GM19463 (cell line): Measurements from ENCODE around the gene CTNNBIP1.
"Not testable (repeated sequence)": the region's sequence is repeated elsewhere in the genome, so short reads cannot be mapped to it uniquely, and the experiment has no call there.

Source experiments
- ATAC-seq: cut with Tn5 transposase; IDR thresholded peaks from one replicate; pipeline ENCODE4 v1.9.1; 2021; ENCODE audit warnings: mild to moderate bottlenecking, moderate library complexity; ENCODE audit not compliant: unreplicated experiment

The CTNNBIP1 gene

GRCh38 chr1:9910076-9910422, at the start of gene CTNNBIP1:
Gene CTNNBIP1, minus strand, starts transcription at chr1:9910269. Its CDS starts 38,205 bp downstream, at chr1:9872064.
- peak; percentile 72 for ATAC-seq

DNA sequence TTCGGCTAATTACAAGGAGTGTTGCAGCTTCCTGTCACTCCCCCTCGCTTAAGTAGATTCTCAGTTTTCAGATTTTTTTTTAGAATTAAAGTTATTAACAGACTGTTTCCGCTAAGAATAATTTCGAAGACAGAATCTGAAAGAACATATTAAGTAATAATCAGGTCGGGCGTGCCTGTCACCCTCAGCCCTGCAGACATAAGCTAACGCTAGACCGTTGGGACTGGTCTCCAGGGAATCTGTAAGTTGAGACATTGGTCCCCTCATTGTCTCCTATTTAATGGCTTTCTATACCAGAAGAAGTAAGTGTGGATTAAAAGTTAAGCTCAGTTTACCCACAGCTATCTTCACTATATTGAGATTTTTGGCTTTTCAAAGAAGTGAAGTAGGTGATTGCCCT, 47.7 kb upstream of the CTNNBIP1 start:
- no peak for ATAC-seq

DNA sequence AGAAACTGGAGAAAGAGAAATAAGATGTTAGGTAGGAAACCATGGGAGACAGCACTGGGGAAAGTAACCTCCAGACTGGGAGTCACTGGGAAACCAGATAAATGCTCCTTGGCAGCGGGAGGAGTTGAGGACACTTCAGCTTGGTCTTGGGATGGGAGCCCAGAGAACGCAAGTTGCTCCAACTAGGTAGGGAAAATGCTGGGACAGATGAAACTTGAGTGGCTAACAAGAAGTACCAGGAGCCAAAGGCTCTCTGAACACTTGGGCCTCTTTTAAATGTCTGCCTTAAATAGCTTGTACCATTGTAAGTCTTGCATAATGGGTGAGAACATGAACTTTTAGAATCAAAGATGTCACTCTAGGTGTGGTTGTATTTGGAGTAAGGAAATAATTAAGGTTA, 36.2 kb upstream of the CTNNBIP1 start:
- ATAC-seq, result no peak

- peak; percentile 95 for ATAC-seq
Observed at GRCh38 chr1:9942939-9943788, 33.1 kb upstream of the CTNNBIP1 start, which contains the start of the genes LZIC and NMNAT1. Gene LZIC, minus strand, starts transcription at chr1:9943391. Its CDS starts 6,772 bp downstream, at chr1:9936619. Gene NMNAT1, plus strand, starts transcription at chr1:9943475. Its CDS starts 28,599 bp downstream, at chr1:9972074.

DNA sequence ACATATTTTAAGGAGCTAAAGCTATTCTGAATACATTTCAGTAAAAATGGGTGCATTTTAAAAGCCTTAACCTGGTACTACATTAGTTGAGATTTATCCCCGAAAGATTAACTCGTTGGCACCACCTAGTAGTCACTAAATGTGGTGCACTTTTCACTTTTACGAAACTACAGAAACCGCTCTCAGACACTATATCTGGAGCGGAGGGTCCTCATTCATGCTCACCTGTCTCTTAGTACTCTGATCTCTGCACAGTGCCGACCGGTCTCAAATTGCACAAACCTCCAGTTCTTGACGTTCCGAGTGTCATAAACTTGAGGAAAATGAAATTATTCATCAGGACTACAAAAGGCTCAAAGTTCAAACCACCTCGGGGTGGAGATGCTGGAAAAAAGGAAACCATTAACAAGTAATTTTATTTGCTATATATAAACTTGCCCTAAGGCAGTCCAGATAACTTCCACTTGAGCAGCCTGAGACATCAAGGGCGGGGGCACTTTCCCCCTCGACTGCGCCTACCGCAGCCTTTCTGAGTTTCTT, 32.4 kb upstream of the CTNNBIP1 start:
- peak; percentile 8 for ATAC-seq

DNA sequence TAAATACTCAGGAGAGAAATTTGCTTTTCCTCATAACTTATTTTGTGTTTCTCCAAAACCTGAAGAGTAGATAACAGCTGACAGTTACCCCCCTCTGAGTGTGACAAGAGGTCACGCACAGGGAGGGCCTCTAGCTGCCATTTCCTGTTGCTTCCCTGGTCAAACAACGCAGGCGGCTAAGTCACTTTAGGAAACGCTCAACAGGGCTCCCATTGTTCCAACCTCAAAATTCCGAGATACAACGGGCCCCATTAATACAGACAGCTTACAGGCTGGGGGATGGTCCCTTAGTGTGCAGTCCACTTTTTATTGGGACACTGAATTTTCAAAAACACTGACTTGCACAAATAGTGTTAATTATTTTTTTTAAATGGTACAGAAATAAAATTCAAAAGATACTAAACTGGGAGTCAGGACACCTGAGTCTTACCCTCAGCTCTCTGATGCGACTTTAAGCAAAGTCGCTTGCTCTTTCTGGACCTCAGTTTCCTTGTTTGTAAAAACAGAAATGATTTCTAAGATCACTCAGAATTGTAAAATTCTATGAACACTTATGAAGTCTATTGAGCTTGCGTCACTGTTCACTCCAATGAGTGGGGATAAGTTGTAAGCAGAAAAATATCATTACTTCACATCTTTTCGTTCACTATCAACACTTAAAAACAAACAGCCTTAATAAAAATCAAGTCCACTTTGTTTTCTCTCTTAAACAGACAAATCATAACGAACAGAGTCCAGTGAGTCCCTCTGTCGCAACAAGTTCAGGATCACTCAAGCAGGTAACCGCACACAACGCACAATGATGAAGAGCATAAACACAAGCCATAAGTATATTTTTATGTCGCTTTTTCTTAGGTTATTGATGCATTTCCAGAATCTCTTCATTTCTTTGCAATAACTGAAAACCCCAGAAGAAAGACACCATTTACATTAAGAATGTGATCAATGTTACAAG, 19.6 kb upstream of the CTNNBIP1 start:
- ATAC-seq, result no peak

DNA sequence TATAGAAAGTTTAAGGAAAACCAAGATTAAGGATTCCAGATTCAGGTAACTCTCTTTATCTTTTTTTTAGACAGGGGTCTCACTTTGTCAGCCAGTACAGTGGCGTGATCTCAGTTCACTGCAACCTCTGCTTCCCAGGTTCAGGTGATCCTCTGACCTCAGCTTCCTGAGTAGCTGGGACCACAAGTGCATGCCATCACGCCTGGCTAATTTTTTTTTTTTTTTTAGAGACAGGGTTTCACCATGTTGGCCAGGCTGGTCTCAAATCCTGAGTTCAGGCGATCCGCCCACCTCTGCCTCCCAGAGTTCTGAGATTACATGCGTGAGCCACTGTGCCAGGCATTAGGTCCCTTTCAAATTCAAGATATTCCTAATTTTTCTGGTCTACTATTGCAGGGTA, 17.2 kb upstream of the CTNNBIP1 start:
- no peak for ATAC-seq

DNA sequence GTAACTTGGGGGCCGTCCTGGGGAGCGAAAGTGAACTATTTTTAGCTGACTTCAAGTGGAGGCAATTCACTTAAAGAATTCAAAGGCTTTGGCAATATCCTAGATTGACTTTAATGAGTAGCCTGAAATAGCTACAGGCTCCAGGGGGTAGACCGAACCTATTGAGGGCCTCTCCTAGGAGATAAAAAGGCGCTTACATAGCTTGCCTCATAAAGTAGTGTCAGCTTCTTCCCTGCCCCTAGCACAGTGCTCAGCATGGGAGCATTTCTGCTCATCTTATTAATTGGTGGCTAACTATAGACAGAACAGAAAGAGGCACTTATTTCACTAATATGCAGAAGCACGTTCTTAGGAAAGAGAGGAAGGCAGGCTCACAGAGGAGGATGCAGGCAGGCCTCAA, 12.3 kb upstream of the CTNNBIP1 start:
- no peak for ATAC-seq

DNA sequence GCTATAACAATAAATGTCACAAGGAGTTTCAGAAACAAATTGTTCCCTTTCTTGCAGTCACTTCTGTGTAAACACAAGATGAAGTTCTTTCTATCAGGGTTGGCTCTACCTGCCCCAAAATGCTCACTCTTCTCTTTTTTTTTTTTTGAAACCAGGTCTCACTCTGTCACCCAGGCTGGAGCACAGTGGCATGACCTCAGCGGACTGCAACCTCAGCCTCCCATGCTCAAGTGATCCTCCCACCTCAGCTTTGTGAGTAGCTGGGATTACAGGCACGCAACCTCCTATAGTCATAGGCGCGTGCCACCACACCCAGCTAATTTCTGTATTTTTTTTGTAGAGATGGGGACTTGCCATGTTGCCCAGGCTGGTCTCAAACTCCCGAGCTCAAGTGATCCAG, 10.5 kb upstream of the CTNNBIP1 start:
- ATAC-seq, result no peak

DNA sequence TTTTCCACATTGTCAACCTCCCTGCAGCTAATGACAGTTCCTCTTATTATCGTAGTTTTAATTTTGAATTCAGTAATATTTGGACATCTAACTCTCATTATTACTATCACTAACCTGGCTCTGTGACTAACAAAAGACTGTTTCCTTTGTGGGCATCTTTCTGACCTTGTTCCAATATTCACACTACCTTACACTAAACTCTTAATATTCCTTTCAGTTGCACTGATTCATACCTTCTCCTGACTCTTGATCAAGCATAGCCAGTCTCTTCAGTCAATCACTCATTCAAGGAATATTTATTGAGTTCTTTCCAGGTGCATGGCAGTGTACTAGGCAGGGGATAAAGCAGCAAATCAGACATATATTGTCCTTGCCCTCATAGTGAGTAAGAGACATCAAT, 7.8 kb upstream of the CTNNBIP1 start:
- no peak for ATAC-seq

- ATAC-seq, result not testable (repeated sequence)
Observed at GRCh38 chr1:9917495-9917894, 7.4 kb upstream of the CTNNBIP1 start.

DNA sequence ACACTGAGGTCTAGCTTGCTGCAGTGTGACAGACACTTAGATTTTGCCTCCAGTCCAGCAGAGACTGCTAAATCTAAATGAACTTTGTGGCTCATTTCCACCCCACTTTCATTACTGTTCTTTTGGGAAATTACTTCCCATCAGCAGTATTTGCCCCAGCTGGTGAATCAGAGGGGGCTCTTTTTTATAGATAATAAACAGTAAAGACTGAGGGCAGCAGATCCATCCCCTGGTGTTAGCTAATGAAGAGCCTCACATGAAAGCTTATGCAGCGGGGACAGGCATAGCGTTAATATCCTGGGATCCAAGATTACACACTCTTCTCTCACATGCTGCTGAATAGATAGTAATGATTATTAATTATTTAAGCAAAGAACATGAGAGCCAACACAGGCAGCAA, 6.4 kb upstream of the CTNNBIP1 start:
- ATAC-seq, result no peak

- no peak for ATAC-seq
Observed at GRCh38 chr1:9914610-9914937, 4.5 kb upstream of the CTNNBIP1 start.

GRCh38 chr1:9912264-9912936, 2.3 kb upstream of the CTNNBIP1 start:
- no peak for ATAC-seq

GRCh38 chr1:9910423-9911178, 532 bp upstream of the CTNNBIP1 start:
- peak; percentile 94 for ATAC-seq

DNA sequence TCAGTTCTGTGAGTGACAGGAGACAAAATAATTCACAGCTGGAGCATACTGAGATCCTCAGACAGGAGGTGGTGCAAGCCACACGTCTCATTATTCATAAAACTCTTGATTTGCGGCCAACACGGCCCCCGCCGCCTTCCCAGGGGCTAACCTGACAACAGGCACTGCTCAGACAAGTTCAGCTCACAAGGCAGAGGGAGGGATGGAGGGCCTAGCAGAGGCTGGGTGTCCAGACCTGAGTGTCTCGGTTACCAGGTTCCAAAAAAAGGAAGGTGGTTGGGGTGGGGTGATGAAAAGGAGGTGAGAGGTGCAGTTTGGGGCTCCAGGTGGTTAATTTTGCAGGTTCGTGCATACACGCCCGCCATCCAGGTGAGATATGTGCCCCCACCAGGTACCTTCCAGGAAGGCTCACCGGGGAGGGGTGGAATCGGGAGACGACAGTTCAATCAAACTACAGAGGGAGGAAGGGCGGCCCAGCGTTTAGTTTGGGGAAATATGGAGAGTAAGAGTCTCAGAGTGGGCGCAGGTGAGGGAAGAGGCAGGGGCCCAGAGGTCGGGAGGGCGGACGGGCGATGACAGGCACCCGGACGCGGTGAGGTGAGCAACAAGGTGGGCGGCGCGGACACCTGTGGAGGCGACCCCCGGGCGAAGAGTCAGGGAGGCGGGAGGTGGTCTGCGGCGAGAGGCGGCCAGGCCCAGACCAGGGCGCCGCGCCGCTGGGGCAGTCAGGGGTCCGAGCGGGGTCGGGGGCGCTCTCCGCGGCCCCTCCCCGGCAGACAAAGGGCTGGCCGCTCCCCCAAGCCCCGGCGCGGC, 629 bp downstream of the CTNNBIP1 start:
- ATAC-seq, result no peak

DNA sequence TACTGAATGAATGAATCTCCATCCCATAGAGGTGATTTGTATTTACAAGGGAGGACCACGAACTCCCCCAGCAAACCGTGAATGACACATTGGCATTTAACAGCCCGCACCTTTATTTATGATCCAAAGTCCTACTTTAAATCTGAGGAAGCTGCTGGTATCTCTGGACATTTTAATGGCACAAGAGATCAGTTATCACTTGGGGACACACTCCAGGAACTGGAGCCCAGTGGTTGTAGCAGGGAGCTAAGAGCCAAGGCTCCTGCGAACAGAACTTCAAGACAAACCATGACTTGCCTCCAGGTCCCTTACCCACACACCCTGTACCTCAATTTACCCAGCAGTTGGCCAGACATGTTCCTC, 1.2 kb downstream of the CTNNBIP1 start:
- no peak for ATAC-seq

GRCh38 chr1:9907441-9907840, 2.6 kb downstream of the CTNNBIP1 start:
- ATAC-seq, result no peak

GRCh38 chr1:9906466-9906865, 3.6 kb downstream of the CTNNBIP1 start:
- ATAC-seq, result no peak
